GM23248 (cell line): ENCODE results near the gene CLCN6.

Source experiments
- EZH2 ChIP-seq: fragments of 200-600 bp; sonication (generic); IDR thresholded peaks from 2 replicates; pipeline ENCODE4 v1.6.1; 2018; ENCODE audit warnings: antibody characterized with exemption, mild to moderate bottlenecking; ENCODE audit not compliant: insufficient read depth, poor library complexity, severe bottlenecking
- EZH2phosphoT487 ChIP-seq: fragments of 200-600 bp; sonication (generic); IDR thresholded peaks from 2 replicates; pipeline ENCODE4 v1.6.1; 2018; ENCODE audit warnings: antibody characterized with exemption, moderate library complexity, mild to moderate bottlenecking, low read depth; ENCODE audit not compliant: insufficient read depth

DNA sequence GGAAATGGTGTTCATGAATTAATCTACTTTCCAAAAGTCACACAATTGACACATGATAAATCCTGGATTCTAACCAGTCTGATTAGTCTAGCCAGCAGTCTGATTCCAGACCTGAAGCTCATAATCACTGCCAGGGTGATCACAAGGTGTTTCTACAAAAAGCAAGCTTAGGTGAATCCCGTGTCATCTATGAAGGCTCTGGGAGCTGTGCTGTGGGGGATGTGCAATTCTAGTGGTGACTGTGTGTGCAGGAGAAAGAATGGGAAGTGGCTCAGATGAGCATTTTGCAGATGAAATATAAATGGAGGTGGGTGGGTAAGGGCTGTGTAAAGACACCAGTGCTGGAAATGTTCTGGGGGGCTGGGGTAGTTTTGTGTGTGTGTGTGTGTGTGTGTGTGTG, 54.6 kb downstream of the CLCN6 start:
- TF ChIP-seq EZH2phosphoT487 (no peak), EZH2 (no peak)
